Measurements from ENCODE around the gene SYNGR1.

The SYNGR1 gene

GRCh38 chr22:39371732-39372131 is 21.9 kb downstream of the SYNGR1 start:
- no peak for DNase-seq

GRCh38 chr22:39374191-39374590 is 24.4 kb downstream of the SYNGR1 start:
- DNase-seq = no peak

GRCh38 chr22:39374801-39375200 is 25.0 kb downstream of the SYNGR1 start:
- no peak for DNase-seq

GRCh38 chr22:39375646-39376045 is 25.9 kb downstream of the SYNGR1 start:
- DNase-seq = no peak

- no peak for DNase-seq
Measured at GRCh38 chr22:39379756-39380730, 30.3 kb downstream of the SYNGR1 start.

- no peak for DNase-seq
Measured at GRCh38 chr22:39381009-39381755, 31.4 kb downstream of the SYNGR1 start.

- DNase-seq = no peak
Measured at GRCh38 chr22:39381930-39382329, 32.1 kb downstream of the SYNGR1 start.

- DNase-seq = no peak
Measured at GRCh38 chr22:39382410-39382809, 32.6 kb downstream of the SYNGR1 start.

GRCh38 chr22:39383841-39384625 is 34.2 kb downstream of the SYNGR1 start:
- DNase-seq = no peak

GRCh38 chr22:39384750-39385480 is 35.1 kb downstream of the SYNGR1 start:
- no peak for DNase-seq

GRCh38 chr22:39388261-39389011 is 38.6 kb downstream of the SYNGR1 start:
- DNase-seq = peak; percentile 82

- DNase-seq = no peak
Measured at GRCh38 chr22:39389420-39389819, 39.6 kb downstream of the SYNGR1 start.

- DNase-seq = no peak
Measured at GRCh38 chr22:39392341-39392948, 42.7 kb downstream of the SYNGR1 start.

GRCh38 chr22:39395936-39396796 is 46.4 kb downstream of the SYNGR1 start:
- DNase-seq = no peak

- no peak for DNase-seq
Measured at GRCh38 chr22:39396797-39397195, 47.0 kb downstream of the SYNGR1 start.

GRCh38 chr22:39401301-39401631 is 51.5 kb downstream of the SYNGR1 start:
- DNase-seq = no peak

GRCh38 chr22:39405346-39406085 is 55.7 kb downstream of the SYNGR1 start:
- no peak for DNase-seq

GRCh38 chr22:39408173-39408572 is 58.4 kb downstream of the SYNGR1 start:
- DNase-seq = no peak

- no peak for DNase-seq
Measured at GRCh38 chr22:39408807-39409206, 59.0 kb downstream of the SYNGR1 start.

Measured in central memory CD4-positive, alpha-beta T cell (primary cell).